HL-60 (cell line): Measurements from ENCODE around the gene ARHGAP25.

ENCODE experiments used
- CTCF ChIP-seq: IDR thresholded peaks from one replicate; pipeline ENCODE4 v1.5.1; 2011; ENCODE audit warnings: low read length, control low read depth, inconsistent platforms; ENCODE audit not compliant: insufficient read depth
- GABPA ChIP-seq: IDR thresholded peaks from 2 replicates; pipeline ENCODE4 v1.6.1; 2012; ENCODE audit warnings: low read depth
- POLR2AphosphoS5 ChIP-seq: IDR thresholded peaks from 2 replicates; pipeline ENCODE4 v1.6.1; 2012; ENCODE audit warnings: low read depth
- TF ChIP-seq, protein P1 (sequence below): IDR thresholded peaks from 2 replicates; pipeline ENCODE4 v1.6.1; 2012; ENCODE audit warnings: low read depth; ENCODE audit not compliant: insufficient replicate concordance

GRCh38 chr2:68817306-68817705, 82.7 kb downstream of the ARHGAP25 start:
- no peak for TF ChIP-seq CTCF
- no peak for TF ChIP-seq POLR2AphosphoS5
- TF ChIP-seq, protein P1, sequence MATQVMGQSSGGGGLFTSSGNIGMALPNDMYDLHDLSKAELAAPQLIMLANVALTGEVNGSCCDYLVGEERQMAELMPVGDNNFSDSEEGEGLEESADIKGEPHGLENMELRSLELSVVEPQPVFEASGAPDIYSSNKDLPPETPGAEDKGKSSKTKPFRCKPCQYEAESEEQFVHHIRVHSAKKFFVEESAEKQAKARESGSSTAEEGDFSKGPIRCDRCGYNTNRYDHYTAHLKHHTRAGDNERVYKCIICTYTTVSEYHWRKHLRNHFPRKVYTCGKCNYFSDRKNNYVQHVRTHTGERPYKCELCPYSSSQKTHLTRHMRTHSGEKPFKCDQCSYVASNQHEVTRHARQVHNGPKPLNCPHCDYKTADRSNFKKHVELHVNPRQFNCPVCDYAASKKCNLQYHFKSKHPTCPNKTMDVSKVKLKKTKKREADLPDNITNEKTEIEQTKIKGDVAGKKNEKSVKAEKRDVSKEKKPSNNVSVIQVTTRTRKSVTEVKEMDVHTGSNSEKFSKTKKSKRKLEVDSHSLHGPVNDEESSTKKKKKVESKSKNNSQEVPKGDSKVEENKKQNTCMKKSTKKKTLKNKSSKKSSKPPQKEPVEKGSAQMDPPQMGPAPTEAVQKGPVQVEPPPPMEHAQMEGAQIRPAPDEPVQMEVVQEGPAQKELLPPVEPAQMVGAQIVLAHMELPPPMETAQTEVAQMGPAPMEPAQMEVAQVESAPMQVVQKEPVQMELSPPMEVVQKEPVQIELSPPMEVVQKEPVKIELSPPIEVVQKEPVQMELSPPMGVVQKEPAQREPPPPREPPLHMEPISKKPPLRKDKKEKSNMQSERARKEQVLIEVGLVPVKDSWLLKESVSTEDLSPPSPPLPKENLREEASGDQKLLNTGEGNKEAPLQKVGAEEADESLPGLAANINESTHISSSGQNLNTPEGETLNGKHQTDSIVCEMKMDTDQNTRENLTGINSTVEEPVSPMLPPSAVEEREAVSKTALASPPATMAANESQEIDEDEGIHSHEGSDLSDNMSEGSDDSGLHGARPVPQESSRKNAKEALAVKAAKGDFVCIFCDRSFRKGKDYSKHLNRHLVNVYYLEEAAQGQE: no peak
- TF ChIP-seq GABPA: no peak
